SK-N-SH treated with all-trans-retinoic acid at 6 μM for 48 hours (cell line): ENCODE measurements around the gene AIG1.

Experiments used
- ATAC-seq: fragments of 200-7000 bp; cut with Tn5 transposase; 3 replicates; pipeline ENCODE4 v1.9.1; 2020; ENCODE audit warnings: mild to moderate bottlenecking, moderate library complexity
- ARNTL ChIP-seq: fragments of 450-650 bp; formaldehyde crosslinking; IDR thresholded peaks from 2 replicates; pipeline ENCODE4 v1.5.0; 2020; ENCODE audit warnings: low read depth, mild to moderate bottlenecking, moderate library complexity, borderline replicate concordance
- BACH2 ChIP-seq: fragments of 250-450 bp; sonication (Bioruptor Pico); IDR thresholded peaks from 2 replicates; pipeline ENCODE4 v1.9.0; 2021; ENCODE audit warnings: mild to moderate bottlenecking, borderline replicate concordance
- CREB5 ChIP-seq: fragments of 250-450 bp; sonication (Bioruptor Pico); IDR thresholded peaks from 2 replicates; pipeline ENCODE4 v1.5.1; 2020; ENCODE audit warnings: low read depth, mild to moderate bottlenecking, moderate library complexity
- CSDC2 ChIP-seq: fragments of 250-450 bp; sonication (Bioruptor Pico); IDR thresholded peaks from 2 replicates; pipeline ENCODE4 v1.5.0; 2020; ENCODE audit warnings: mild to moderate bottlenecking, moderate library complexity
- CSRNP3 ChIP-seq: fragments of 250-450 bp; sonication (Bioruptor Pico); IDR thresholded peaks from 2 replicates; pipeline ENCODE4 v1.5.1; 2021; ENCODE audit warnings: mild to moderate bottlenecking, moderate library complexity
- ESRRG ChIP-seq: fragments of 250-450 bp; sonication (Bioruptor Pico); IDR thresholded peaks from 2 replicates; pipeline ENCODE4 v1.6.1; 2021; ENCODE audit warnings: mild to moderate bottlenecking
- GLIS3 ChIP-seq: fragments of 250-450 bp; sonication (Bioruptor Pico); IDR thresholded peaks from 2 replicates; pipeline ENCODE4 v1.5.0; 2020; ENCODE audit warnings: mild to moderate bottlenecking, moderate library complexity
- ISL1 ChIP-seq: fragments of 250-450 bp; sonication (Bioruptor Pico); IDR thresholded peaks from 2 replicates; pipeline ENCODE4 v2.1.2; 2022; ENCODE audit warnings: mild to moderate bottlenecking, moderate library complexity
- OSR1 ChIP-seq: fragments of 250-450 bp; sonication (Bioruptor Pico); IDR thresholded peaks from 2 replicates; pipeline ENCODE4 v1.8.0; 2022; ENCODE audit warnings: moderate library complexity, mild to moderate bottlenecking, inconsistent platforms
- PATZ1 ChIP-seq: fragments of 250-450 bp; sonication (Bioruptor Pico); IDR thresholded peaks from 2 replicates; pipeline ENCODE4 v1.8.0; 2020; ENCODE audit warnings: mild to moderate bottlenecking, moderate library complexity, borderline replicate concordance
- POU6F1 ChIP-seq: fragments of 250-450 bp; sonication (Bioruptor Pico); IDR thresholded peaks from 2 replicates; pipeline ENCODE4 v1.8.0; 2021; ENCODE audit warnings: low read depth, mild to moderate bottlenecking, moderate library complexity, borderline replicate concordance
- PPARA ChIP-seq: fragments of 250-450 bp; sonication (Bioruptor Pico); IDR thresholded peaks from 2 replicates; pipeline ENCODE4 v1.5.0; 2020; ENCODE audit warnings: mild to moderate bottlenecking, borderline replicate concordance
- RARB ChIP-seq: fragments of 250-450 bp; sonication (Bioruptor Pico); IDR thresholded peaks from 2 replicates; pipeline ENCODE4 v1.8.0; 2021; ENCODE audit warnings: mild to moderate bottlenecking, moderate library complexity
- SNAI2 ChIP-seq: fragments of 250-450 bp; sonication (Bioruptor Pico); IDR thresholded peaks from 2 replicates; pipeline ENCODE4 v1.5.0; 2020; ENCODE audit warnings: mild to moderate bottlenecking, moderate library complexity
- TCF4 ChIP-seq: fragments of 250-450 bp; sonication (Bioruptor Pico); IDR thresholded peaks from 2 replicates; pipeline ENCODE4 v1.8.0; 2021; ENCODE audit warnings: mild to moderate bottlenecking, moderate library complexity, borderline replicate concordance
- TOX ChIP-seq: fragments of 250-450 bp; sonication (Bioruptor Pico); IDR thresholded peaks from 2 replicates; pipeline ENCODE4 v1.8.0; 2021; ENCODE audit warnings: mild to moderate bottlenecking, moderate library complexity, borderline replicate concordance
- ZC3H10 ChIP-seq: fragments of 250-450 bp; sonication (Bioruptor Pico); IDR thresholded peaks from 2 replicates; pipeline ENCODE4 v1.5.1; 2021; ENCODE audit warnings: mild to moderate bottlenecking, moderate library complexity
- ZFP3 ChIP-seq: fragments of 250-450 bp; sonication (Bioruptor Pico); IDR thresholded peaks from 2 replicates; pipeline ENCODE4 v1.5.0; 2020; ENCODE audit warnings: mild to moderate bottlenecking, moderate library complexity
- ZFP30 ChIP-seq: fragments of 450-650 bp; formaldehyde crosslinking; IDR thresholded peaks from 2 replicates; pipeline ENCODE4 v1.5.0; 2022; ENCODE audit warnings: mild to moderate bottlenecking, moderate library complexity
- ZNF565 ChIP-seq: fragments of 450-650 bp; formaldehyde crosslinking; conservative IDR thresholded peaks from 2 replicates; pipeline ENCODE4 v1.5.0; 2020; ENCODE audit warnings: low read depth, mild to moderate bottlenecking, moderate library complexity
- ZNF70 ChIP-seq: fragments of 450-650 bp; formaldehyde crosslinking; IDR thresholded peaks from 2 replicates; pipeline ENCODE4 v1.5.0; 2020; ENCODE audit warnings: mild to moderate bottlenecking, moderate library complexity
- ZNF8 ChIP-seq: fragments of 450-650 bp; formaldehyde crosslinking; IDR thresholded peaks from 2 replicates; pipeline ENCODE4 v1.5.0; 2020; ENCODE audit warnings: mild to moderate bottlenecking, moderate library complexity

The AIG1 gene

GRCh38 chr6:143374014-143374413, 313.3 kb downstream of the AIG1 start:
- TF ChIP-seq BACH2 (CRISPR knock-in tag) = no peak
- no peak for ATAC-seq

GRCh38 chr6:143375022-143375585, 314.4 kb downstream of the AIG1 start:
- no peak for ATAC-seq

GRCh38 chr6:143376375-143376774, 315.7 kb downstream of the AIG1 start:
- no peak for ATAC-seq
- no peak for TF ChIP-seq OSR1 (CRISPR knock-in tag)
- TF ChIP-seq ESRRG (CRISPR knock-in tag) = no peak
- no peak for TF ChIP-seq ZFP30
- TF ChIP-seq ZNF70 (CRISPR knock-in tag) = no peak
- no peak for TF ChIP-seq ZC3H10 (CRISPR knock-in tag)
- no peak for TF ChIP-seq ISL1 (CRISPR knock-in tag)
- no peak for TF ChIP-seq ZNF8 (CRISPR knock-in tag)
- TF ChIP-seq CSRNP3 (CRISPR knock-in tag) = no peak
- no peak for TF ChIP-seq ZFP3 (CRISPR knock-in tag)
- TF ChIP-seq ARNTL (CRISPR knock-in tag) = no peak
- TF ChIP-seq RARB = no peak
- no peak for TF ChIP-seq CREB5 (CRISPR knock-in tag)
- no peak for TF ChIP-seq SNAI2 (CRISPR knock-in tag)
- no peak for TF ChIP-seq CSDC2 (CRISPR knock-in tag)
- TF ChIP-seq TOX (CRISPR knock-in tag) = no peak
- no peak for TF ChIP-seq TCF4
- no peak for TF ChIP-seq GLIS3

More at GRCh38 chr6:143375022-143375585, 314.4 kb downstream of the AIG1 start:
- TF ChIP-seq ISL1 (CRISPR knock-in tag) (no peak), GLIS3 (no peak), PPARA (CRISPR knock-in tag) (no peak), ZNF70 (CRISPR knock-in tag) (no peak), OSR1 (CRISPR knock-in tag) (no peak), ZC3H10 (CRISPR knock-in tag) (no peak), SNAI2 (CRISPR knock-in tag) (no peak), RARB (no peak), ZFP3 (CRISPR knock-in tag) (no peak), BACH2 (CRISPR knock-in tag) (no peak), CREB5 (CRISPR knock-in tag) (no peak), ZNF565 (CRISPR knock-in tag) (no peak), PATZ1 (CRISPR knock-in tag) (no peak), CSRNP3 (CRISPR knock-in tag) (no peak), ARNTL (CRISPR knock-in tag) (no peak), POU6F1 (CRISPR knock-in tag) (no peak), ESRRG (CRISPR knock-in tag) (no peak)
